GM11168 (cell line): ENCODE results near the gene OGFOD2.

Source experiments
- in situ Hi-C: fragments of 300-500 bp; cut with MboI; formaldehyde crosslinking; loops from one replicate; pipeline ENCODE4 v1.12.0; 2022; ENCODE audit warnings: low sequenced_read_pairs; ENCODE audit not compliant: unreplicated experiment

The OGFOD2 gene

DNA sequence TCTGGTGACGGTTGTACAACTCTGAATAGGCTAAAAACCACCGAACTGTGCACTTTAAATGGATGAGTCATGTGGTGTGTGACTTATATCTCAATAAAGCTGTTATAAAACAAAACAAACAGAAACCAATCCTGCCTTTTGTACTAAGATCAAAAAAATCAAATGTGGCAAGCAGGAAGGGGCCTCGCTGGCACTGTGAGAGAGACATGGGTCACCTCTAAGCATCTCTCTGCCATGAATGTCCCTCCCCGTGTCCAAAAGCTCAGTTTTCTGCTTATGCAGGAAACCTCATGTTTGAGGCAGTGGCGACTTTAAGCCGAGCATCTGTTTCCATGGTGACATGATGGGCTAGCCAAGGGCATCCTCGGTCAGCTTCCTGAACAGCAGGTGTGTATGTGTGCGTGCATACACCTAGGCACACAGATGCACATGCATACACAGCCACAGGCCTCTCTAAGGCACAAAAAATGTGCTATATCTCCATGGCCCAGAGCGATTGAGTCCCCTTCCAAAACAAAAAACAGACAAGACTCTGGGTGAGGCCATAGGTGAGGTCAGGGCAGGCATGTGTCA lies 49.9 kb downstream of the OGFOD2 start:
- in situ Hi-C loops, result no loop called here

DNA sequence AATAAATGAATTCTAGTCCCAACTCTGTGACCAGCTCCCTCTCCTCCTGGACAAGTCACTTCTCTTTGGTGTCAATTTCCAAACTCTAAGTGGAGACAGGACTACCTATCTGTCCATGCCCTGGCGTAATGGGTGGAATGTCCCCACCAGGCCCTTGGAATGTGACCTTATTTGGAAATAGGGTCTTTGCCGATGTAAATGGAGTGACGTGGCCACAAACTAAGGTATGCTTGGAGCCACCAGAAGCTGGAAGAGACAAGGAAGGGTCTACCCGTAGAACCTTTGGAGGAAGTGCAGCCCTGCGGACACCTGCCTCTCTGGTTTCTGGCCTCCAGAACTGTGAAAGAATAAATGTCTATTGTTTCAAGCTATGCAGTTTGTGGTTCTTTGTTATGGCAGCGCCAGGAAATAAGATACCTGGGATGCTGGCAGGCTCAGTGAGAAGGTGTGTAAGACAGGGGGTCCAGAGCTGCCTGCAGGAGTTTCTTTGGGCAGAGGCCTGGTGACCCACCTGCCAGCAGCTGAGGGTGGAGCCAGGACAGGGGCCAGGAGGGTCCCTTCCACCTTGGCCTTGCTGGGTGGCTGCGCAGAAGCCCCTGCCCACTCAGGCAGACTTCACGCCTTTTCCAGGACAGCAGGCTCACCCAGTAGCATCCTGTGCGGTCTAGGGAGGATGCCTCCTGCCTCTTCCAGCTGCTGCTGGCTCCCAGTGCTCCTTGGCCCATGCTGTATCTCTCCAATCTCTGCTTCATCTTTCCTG lies 51.2 kb downstream of the OGFOD2 start:
- in situ Hi-C loops, result no loop called here

DNA sequence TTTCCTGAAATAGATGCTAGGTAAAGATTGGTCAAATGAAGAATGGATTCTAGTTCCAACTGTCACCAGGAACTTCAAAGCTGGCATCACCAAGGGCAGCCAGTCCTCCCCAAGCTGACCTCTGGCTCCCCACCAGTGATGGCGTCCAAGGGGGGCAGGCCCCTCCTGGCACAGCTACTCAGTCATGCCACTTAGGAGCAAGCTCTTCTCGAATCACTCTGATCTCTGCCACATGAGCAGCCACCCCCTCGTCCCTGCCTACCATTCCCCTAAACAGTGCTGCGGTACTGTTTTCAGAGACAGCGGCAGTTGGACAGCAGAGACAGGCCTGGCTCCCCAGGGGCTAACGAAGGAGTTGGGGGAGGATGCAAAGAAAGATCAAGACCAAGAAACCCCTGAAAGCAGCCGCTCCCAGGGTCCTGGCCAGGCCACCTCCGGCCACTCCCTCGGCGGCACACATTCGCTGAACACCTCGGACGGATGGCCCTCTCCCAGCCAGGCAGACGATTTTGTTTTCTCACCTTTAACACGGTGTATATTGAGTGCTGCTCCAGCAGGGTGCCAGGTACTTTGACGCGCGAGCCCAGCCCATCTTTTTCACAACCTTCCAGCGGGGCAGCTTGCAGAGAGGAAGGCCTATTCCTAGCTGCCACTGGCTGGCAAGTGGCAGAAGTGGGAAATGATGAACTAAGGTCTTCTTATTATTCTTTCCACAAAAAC lies 52.8 kb downstream of the OGFOD2 start:
- in situ Hi-C loops, result no loop called here

DNA sequence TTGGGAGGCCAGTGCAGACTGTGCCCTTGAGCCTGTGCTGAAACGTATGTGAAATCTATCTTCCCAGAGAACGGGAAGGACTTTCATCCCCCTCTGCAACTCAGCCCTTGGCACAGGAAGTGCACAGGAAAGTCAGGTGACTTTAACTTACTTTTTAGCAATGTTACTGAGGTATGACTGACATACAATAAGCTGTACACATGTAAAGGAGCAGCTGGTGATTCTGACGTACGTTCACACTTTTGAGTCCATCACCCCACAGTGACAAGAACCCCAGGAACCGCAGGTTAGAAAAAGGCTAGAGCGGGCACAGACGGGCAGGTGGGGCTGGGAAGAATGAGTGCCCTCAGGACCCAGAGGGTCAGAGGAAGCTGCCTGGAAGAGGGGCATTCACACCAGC lies 53.4 kb downstream of the OGFOD2 start:
- in situ Hi-C loops, result no loop called here

DNA sequence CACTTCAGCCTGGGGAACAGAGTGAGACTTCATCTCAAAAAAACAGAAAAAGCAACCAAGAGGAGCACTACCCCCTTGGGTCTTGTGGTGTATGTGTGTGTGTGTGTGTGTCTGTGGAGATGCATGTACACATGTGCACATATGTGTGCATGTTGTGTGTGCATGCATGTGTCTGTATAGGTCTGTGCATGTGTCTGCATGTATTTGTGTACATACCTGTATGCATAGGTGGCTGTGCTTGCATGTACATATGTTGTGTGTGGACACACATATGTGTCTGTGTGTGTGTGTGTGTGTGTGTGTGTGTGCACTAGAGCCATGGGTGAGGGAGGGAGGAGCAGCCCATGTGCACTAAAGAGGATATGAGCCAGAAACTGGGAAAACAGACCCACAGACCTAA lies 54.5 kb downstream of the OGFOD2 start:
- in situ Hi-C loops, result no loop called here
